Smooth muscle cell (in vitro differentiated cells): Measurements from ENCODE around the gene ST8SIA4. TPM values are rescaled to one million over a fixed set of nuclear protein-coding genes. Genes with fewer than 3 reads are reported as not detected.

Source experiments
- DNase-seq: peaks from one replicate; lab custom pipeline; 2025; ENCODE audit not compliant: unreplicated experiment; lab: John Stamatoyannopoulos, UW
- H2AFZ ChIP-seq: fragments of 200-600 bp; sonication (generic); 2 replicates; pipeline ENCODE4 v1.6.0; 2016; ENCODE audit warnings: antibody characterized with exemption, low read depth, mild to moderate bottlenecking
- H3F3A ChIP-seq: fragments of 200-600 bp; sonication (generic); 2 replicates; pipeline ENCODE4 v1.6.0; 2017; ENCODE audit warnings: antibody characterized with exemption, low read depth
- H3K27ac ChIP-seq: fragments of 200-600 bp; sonication (generic); 2 replicates; pipeline ENCODE4 v1.5.1; 2016; ENCODE audit warnings: low read depth, mild to moderate bottlenecking
- H3K27me3 ChIP-seq: fragments of 200-600 bp; sonication (generic); 2 replicates; pipeline ENCODE4 v1.6.1; 2016; ENCODE audit warnings: low read depth, mild to moderate bottlenecking
- H3K36me3 ChIP-seq: fragments of 200-600 bp; sonication (generic); 2 replicates; pipeline ENCODE4 v1.5.1; 2016; ENCODE audit warnings: low read depth
- H3K4me1 ChIP-seq: fragments of 200-600 bp; sonication (generic); 2 replicates; pipeline ENCODE4 v1.5.1; 2016; ENCODE audit warnings: low read depth
- H3K4me2 ChIP-seq: fragments of 200-600 bp; sonication (generic); 2 replicates; pipeline ENCODE4 v1.6.0; 2016; ENCODE audit warnings: mild to moderate bottlenecking
- H3K4me3 ChIP-seq: fragments of 200-600 bp; sonication (generic); 2 replicates; pipeline ENCODE4 v1.5.1; 2016; ENCODE audit warnings: mild to moderate bottlenecking
- H3K79me2 ChIP-seq: fragments of 200-600 bp; sonication (generic); 2 replicates; pipeline ENCODE4 v1.6.0; 2016; ENCODE audit warnings: low read depth, mild to moderate bottlenecking
- H3K9ac ChIP-seq: fragments of 200-600 bp; sonication (generic); 2 replicates; pipeline ENCODE4 v1.6.0; 2016; ENCODE audit warnings: low read depth
- H3K9me3 ChIP-seq: fragments of 200-600 bp; sonication (generic); replicated peaks from 2 replicates; pipeline ENCODE4 v1.5.1; 2016; ENCODE audit warnings: low read depth
- H4K20me1 ChIP-seq: fragments of 200-600 bp; sonication (generic); 2 replicates; pipeline ENCODE4 v1.6.0; 2016; ENCODE audit warnings: low read depth
- WGBS: methylation state at CpG from one replicate; pipeline ENCODE4 v1.1.7; 2016; ENCODE audit warnings: low lambda C conversion rate; 5-methylcytosine and 5-hydroxymethylcytosine counted together
- polyA plus RNA-seq: library from polyadenylated mRNA; unstranded; fragments of >200 nt; fragmentation: Nextera tagmentation; extraction: Ambion mirVana; gene quantifications from 2 replicates; pipeline ENCODE4 v1.2.1, GENCODE V29; 2016
- total RNA-seq: library from RNA; depleted of rRNA; stranded (reverse); fragments of >200 nt; gene quantifications from 2 replicates; pipeline ENCODE4 v1.2.3, GENCODE V29; 2014
- TF ChIP-seq, protein P1 (sequence below): fragments of 200-600 bp; sonication (generic); IDR thresholded peaks from 2 replicates; pipeline ENCODE4 v1.5.1; 2017; ENCODE audit warnings: borderline replicate concordance, mild to moderate bottlenecking, antibody characterized with exemption; ENCODE audit not compliant: insufficient read depth, poor library complexity, severe bottlenecking

The ST8SIA4 gene
- total and polyA plus RNA-seq, 2 experiments from 2014 or later: 35.0 to 53.6 TPM

DNA sequence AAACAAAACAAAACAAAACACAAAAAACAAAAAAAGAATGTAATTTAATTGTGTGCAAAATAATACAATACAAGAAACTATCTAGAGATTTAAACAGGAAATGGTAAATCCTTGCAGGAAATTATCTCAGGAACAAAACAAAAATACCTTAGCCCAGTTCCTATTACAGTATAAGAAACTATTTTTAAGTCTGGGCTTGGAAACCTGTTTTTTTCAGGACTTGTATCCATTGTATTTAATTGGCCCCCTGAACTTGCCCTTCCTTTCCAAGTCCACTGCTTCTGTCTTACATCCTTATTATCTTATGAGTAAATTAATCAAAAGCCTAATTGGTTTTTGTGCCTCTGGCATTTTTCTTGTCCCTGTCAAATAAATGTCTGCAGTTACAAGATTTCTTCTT, 48.5 kb downstream of the ST8SIA4 start:
- Histone ChIP-seq H3K79me2 (no peaks in the 10 kb centered on the region), H3K36me3 (peaks cover 7% of the 10 kb centered on the region), H3K4me2 (no peak overlapping the region), H3K27ac (no peak overlapping the region), H2AFZ (no peak overlapping the region), H3K4me3 (no peak overlapping the region), H4K20me1 (no peaks in the 10 kb centered on the region), H3F3A (peaks cover 6% of the 10 kb centered on the region), H3K9ac (no peak overlapping the region), H3K27me3 (no peaks in the 10 kb centered on the region), H3K4me1 (no peaks in the 10 kb centered on the region), H3K9me3 (no peaks in the 10 kb centered on the region)
- DNase-seq: no peak
- TF ChIP-seq, protein P1, sequence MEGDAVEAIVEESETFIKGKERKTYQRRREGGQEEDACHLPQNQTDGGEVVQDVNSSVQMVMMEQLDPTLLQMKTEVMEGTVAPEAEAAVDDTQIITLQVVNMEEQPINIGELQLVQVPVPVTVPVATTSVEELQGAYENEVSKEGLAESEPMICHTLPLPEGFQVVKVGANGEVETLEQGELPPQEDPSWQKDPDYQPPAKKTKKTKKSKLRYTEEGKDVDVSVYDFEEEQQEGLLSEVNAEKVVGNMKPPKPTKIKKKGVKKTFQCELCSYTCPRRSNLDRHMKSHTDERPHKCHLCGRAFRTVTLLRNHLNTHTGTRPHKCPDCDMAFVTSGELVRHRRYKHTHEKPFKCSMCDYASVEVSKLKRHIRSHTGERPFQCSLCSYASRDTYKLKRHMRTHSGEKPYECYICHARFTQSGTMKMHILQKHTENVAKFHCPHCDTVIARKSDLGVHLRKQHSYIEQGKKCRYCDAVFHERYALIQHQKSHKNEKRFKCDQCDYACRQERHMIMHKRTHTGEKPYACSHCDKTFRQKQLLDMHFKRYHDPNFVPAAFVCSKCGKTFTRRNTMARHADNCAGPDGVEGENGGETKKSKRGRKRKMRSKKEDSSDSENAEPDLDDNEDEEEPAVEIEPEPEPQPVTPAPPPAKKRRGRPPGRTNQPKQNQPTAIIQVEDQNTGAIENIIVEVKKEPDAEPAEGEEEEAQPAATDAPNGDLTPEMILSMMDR: no peak

DNA sequence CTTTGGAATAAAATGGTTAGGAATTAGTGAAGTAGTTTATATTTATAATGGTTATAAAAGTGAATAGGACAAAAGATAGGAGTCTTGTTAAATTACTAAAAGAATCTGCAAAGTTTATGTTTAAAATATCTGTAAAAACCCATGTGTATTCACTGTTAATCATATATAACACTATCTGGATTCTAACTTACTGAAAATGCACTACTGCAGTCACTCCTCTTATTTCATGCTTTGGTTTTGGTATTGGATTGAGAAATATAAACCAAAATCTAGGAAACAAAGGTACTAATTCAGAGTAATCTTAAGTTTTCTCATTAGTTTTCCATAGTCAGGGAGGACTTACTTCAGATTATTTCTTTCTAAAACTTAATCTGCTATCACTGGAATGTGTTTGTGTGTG, 49.5 kb downstream of the ST8SIA4 start:
- Histone ChIP-seq H3K79me2 (no peaks in the 10 kb centered on the region), H3K9me3 (no peaks in the 10 kb centered on the region), H3K4me2 (no peak overlapping the region), H3K36me3 (peaks cover 7% of the 10 kb centered on the region), H2AFZ (no peak overlapping the region), H3K9ac (no peak overlapping the region), H4K20me1 (no peaks in the 10 kb centered on the region), H3K4me1 (no peaks in the 10 kb centered on the region), H3F3A (peaks cover 2% of the 10 kb centered on the region), H3K27me3 (no peaks in the 10 kb centered on the region), H3K4me3 (no peak overlapping the region), H3K27ac (no peak overlapping the region)
- TF ChIP-seq, protein P1: no peak
- DNase-seq: no peak

DNA sequence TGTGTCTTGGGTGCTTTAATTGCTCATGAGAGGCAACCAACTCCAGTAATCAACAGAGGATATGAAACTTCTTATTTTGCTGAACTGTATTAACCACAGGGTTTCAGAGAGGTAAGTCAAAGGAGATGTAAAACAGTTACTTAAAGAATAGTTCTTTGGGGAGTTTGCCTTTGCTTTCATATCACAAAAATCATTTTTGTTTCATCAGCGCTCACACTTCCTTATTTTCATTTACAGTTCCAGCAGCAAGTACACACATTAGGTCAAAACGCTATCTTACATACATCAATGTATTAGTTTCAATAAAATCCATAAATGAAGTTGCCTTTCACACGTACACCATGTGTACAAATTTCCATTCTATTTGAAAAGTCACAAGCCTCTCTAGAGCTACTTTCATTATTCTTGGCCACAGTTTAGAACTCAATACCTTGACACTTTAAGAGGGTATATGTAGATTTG, 50.1 kb downstream of the ST8SIA4 start:
- H3K9me3 ChIP-seq: no peaks in the 10 kb centered on the region
- peaks cover 7% of the 10 kb centered on the region for H3K36me3 ChIP-seq
- no peak overlapping the region for H3K4me3 ChIP-seq
- 99% methylated on average over 3 of the region's 3 CpGs for WGBS
- H3K79me2 ChIP-seq: peaks cover under 1% of the 10 kb centered on the region
- H3K27ac ChIP-seq: no peak overlapping the region
- no peak overlapping the region for H3K9ac ChIP-seq
- H3F3A ChIP-seq: no peaks in the 10 kb centered on the region
- H2AFZ ChIP-seq: no peak overlapping the region
- H3K4me1 ChIP-seq: no peaks in the 10 kb centered on the region
- H3K27me3 ChIP-seq: no peaks in the 10 kb centered on the region
- no peaks in the 10 kb centered on the region for H4K20me1 ChIP-seq
- DNase-seq: no peak
- H3K4me2 ChIP-seq: no peak overlapping the region
- TF ChIP-seq, protein P1: no peak

DNA sequence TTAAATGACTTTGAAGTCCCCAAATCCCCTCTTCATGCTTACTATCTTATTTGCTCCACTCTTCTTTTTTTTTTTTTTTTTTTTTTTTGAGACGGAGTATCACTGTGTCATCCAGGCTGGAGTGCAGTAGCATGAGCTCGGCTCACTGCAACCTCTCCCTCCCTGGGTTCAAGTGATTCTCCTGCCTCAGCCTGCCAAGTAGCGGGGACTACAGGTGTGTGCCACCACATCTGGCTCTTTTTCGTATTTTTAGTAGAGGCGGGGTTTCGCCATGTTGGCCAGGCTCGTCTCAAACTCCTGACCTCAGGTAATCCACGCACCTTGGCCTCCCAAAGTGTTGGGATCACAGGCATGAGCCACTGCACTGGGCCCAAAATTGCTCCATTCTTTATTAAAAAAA, 51.0 kb downstream of the ST8SIA4 start:
- H3K27me3 ChIP-seq: no peaks in the 10 kb centered on the region
- H3K36me3 ChIP-seq: peaks cover 7% of the 10 kb centered on the region
- no peak for DNase-seq
- H3K4me3 ChIP-seq: no peak overlapping the region
- no peak overlapping the region for H3K27ac ChIP-seq
- H4K20me1 ChIP-seq: no peaks in the 10 kb centered on the region
- H3K4me2 ChIP-seq: no peak overlapping the region
- TF ChIP-seq, protein P1: no peak
- no peak overlapping the region for H2AFZ ChIP-seq
- WGBS: 93% methylated on average over 8 of the region's 8 CpGs
- H3K9me3 ChIP-seq: no peaks in the 10 kb centered on the region
- no peaks in the 10 kb centered on the region for H3K4me1 ChIP-seq
- H3F3A ChIP-seq: no peaks in the 10 kb centered on the region
- peaks cover 4% of the 10 kb centered on the region for H3K79me2 ChIP-seq
- no peak overlapping the region for H3K9ac ChIP-seq
